GM12878 (cell line): ENCODE measurements around the gene GGA2. TPM values are rescaled to one million over a fixed set of nuclear protein-coding genes. Genes with fewer than 3 reads are reported as not detected.

Source experiments
- ATF7 ChIP-seq: fragments of 450-650 bp; IDR thresholded peaks from 2 replicates; pipeline ENCODE4 v1.6.1; 2016; ENCODE audit warnings: low read depth, mild to moderate bottlenecking
- CBX3 ChIP-seq: fragments of 200-600 bp; sonication (generic); IDR thresholded peaks from 2 replicates; pipeline ENCODE4 v1.6.1; 2016; ENCODE audit warnings: low read depth, borderline replicate concordance
- FOXM1 ChIP-seq: IDR thresholded peaks from 2 replicates; pipeline ENCODE4 v1.6.1; 2012; ENCODE audit warnings: low read depth, mild to moderate bottlenecking, inconsistent platforms, low read length, moderate library complexity
- GATAD2B ChIP-seq: fragments of 450-650 bp; conservative IDR thresholded peaks from 2 replicates; pipeline ENCODE4 v1.6.1; 2017; ENCODE audit warnings: low read depth, mild to moderate bottlenecking, moderate library complexity
- NFYA ChIP-seq: IDR thresholded peaks from 2 replicates; pipeline ENCODE4 v1.6.1; 2011; ENCODE audit warnings: low read depth, mild to moderate bottlenecking, low read length, improper control_type of control experiment, borderline replicate concordance
- NR2C1 ChIP-seq: fragments of 450-650 bp; IDR thresholded peaks from 2 replicates; pipeline ENCODE4 v1.6.1; 2017; ENCODE audit warnings: antibody characterized with exemption, mild to moderate bottlenecking, moderate library complexity
- PAX5 ChIP-seq: IDR thresholded peaks from 2 replicates; pipeline ENCODE4 v1.6.1; 2011; ENCODE audit warnings: low read depth, low read length, borderline replicate concordance
- PAX8 ChIP-seq: fragments of 450-650 bp; IDR thresholded peaks from 2 replicates; pipeline ENCODE4 v1.6.1; 2017; ENCODE audit warnings: mild to moderate bottlenecking, moderate library complexity
- POLR2A ChIP-seq: IDR thresholded peaks from 2 replicates; pipeline ENCODE4 v1.6.1; 2011; ENCODE audit warnings: low read depth, mild to moderate bottlenecking, low read length
- RAD21 ChIP-seq: IDR thresholded peaks from 2 replicates; pipeline ENCODE4 v1.6.1; 2011; ENCODE audit warnings: mild to moderate bottlenecking, low read depth, low read length, moderate library complexity; ENCODE audit not compliant: insufficient read depth
- RAD51 ChIP-seq: fragments of 450-650 bp; IDR thresholded peaks from 2 replicates; pipeline ENCODE4 v1.6.1; 2016; ENCODE audit warnings: moderate library complexity, mild to moderate bottlenecking, inconsistent platforms
- SMC3 ChIP-seq: IDR thresholded peaks from 2 replicates; pipeline ENCODE4 v1.6.1; 2011; ENCODE audit warnings: low read length, improper control_type of control experiment, borderline replicate concordance
- SRF ChIP-seq, 2 experiments: IDR thresholded peaks; 2 replicates each; pipeline ENCODE4 v1.6.1; 2011; ENCODE audit warnings: low read depth in 2 of 2, low read length in 2 of 2, mild to moderate bottlenecking in 1 of 2, moderate library complexity in 1 of 2
- YY1 ChIP-seq: IDR thresholded peaks from 2 replicates; pipeline ENCODE4 v1.6.1; 2011; ENCODE audit warnings: low read depth, mild to moderate bottlenecking, low read length
- ZBED1 ChIP-seq: IDR thresholded peaks from 2 replicates; pipeline ENCODE4 v1.6.1; 2016; ENCODE audit warnings: borderline replicate concordance
- ZNF274 ChIP-seq: IDR thresholded peaks from one replicate; pipeline ENCODE4 v1.8.0; 2011; ENCODE audit not compliant: insufficient read length, insufficient read depth
- ZZZ3 ChIP-seq: IDR thresholded peaks from 2 replicates; pipeline ENCODE4 v1.6.1; 2011; ENCODE audit warnings: low read depth; ENCODE audit not compliant: control insufficient read depth, insufficient read length
- polyA plus RNA-seq, 11 experiments: library from polyadenylated mRNA; depleted of rRNA in 4 of 11; unstranded in 6 of 11; stranded (reverse) in 5 of 11; fragments of >200 nt; fragmentation: Nextera tagmentation in 4 of 11; fragmentation: Illumina TruSeq in 1 of 11; extraction: Ambion mirVana in 4 of 11; extraction: Trizol in 1 of 11; gene quantifications; 1 replicate in 1 of 11; 2 replicates in 10 of 11; pipeline versions ENCODE4 v1.2.1 to v1.2.3, GENCODE V29; 2011 to 2016; ENCODE audit warnings: inconsistent platforms in 2 of 11, missing spikeins in 2 of 11, low read depth in 1 of 11
- total RNA-seq, 4 experiments: library from RNA; depleted of rRNA in 3 of 4; stranded (reverse); fragments of >200 nt in 3 of 4; fragmentation: Illumina TruSeq in 1 of 4; extraction: Trizol in 1 of 4; gene quantifications; 2 replicates each; pipeline versions ENCODE4 v1.2.1 to v1.2.3, GENCODE V29; 2013 to 2021
- TF ChIP-seq, protein P1 (sequence below): fragments of 450-650 bp; IDR thresholded peaks from 2 replicates; pipeline ENCODE4 v1.6.1; 2018; ENCODE audit warnings: borderline replicate concordance, mild to moderate bottlenecking; ENCODE audit not compliant: partially characterized antibody
- TF ChIP-seq, protein P2 (sequence below): fragments of 150-350 bp; IDR thresholded peaks from 2 replicates; pipeline ENCODE4 v1.6.1; 2014; ENCODE audit warnings: mild to moderate bottlenecking, low read depth, low read length
- TF ChIP-seq, protein P3 (sequence below): fragments of 450-650 bp; conservative IDR thresholded peaks from 2 replicates; pipeline ENCODE4 v1.6.1; 2017; ENCODE audit warnings: mild to moderate bottlenecking, moderate library complexity
- TF ChIP-seq, protein P4 (sequence below): fragments of 450-650 bp; IDR thresholded peaks from 2 replicates; pipeline ENCODE4 v1.6.1; 2018; ENCODE audit warnings: mild to moderate bottlenecking, low read depth, moderate library complexity; ENCODE audit not compliant: partially characterized antibody

Gene GGA2
- total and polyA plus RNA-seq, 10 of the 15 experiments (the other 5 are each of a cell fraction or from before 2014, with no cell fraction given): 14.1 to 153 (median 86.6) TPM

DNA sequence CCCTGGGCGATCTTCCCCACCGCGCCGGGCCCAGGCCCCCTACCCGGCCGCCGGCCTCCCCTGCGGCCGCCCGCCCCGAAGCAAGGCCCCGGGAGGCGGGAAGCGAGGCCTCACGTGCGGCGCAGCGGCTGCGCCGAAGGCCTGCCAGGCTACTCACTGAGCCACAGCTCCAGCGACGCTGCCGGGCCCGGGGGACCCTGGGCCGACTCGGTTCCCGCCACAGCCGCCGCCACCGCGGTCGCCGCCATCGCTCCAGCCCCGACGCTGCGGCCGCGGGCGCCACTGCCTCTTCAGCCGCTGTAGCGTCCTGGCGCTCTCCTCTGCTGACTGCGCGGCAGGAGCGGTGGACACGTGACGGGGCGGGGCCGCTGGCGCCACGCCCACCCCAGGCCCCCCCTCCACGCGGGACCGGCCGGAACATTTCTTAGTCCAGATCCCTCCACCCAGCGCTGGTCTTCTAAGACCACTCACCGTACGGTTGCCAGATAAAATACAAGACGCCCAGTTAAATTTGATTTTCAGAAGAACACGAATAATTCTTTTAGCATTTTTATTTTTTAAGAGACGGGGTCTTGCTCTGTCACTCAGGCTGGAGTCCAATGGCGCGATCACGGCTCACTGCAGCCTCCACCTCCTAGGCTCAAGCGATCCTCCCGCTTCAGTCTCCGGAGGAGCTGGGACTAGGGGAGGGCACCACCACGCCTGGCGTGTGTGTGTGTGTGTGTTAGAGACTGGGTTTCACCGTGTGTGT is at the start of gene GGA2 (continued):
- TF ChIP-seq, protein P1, sequence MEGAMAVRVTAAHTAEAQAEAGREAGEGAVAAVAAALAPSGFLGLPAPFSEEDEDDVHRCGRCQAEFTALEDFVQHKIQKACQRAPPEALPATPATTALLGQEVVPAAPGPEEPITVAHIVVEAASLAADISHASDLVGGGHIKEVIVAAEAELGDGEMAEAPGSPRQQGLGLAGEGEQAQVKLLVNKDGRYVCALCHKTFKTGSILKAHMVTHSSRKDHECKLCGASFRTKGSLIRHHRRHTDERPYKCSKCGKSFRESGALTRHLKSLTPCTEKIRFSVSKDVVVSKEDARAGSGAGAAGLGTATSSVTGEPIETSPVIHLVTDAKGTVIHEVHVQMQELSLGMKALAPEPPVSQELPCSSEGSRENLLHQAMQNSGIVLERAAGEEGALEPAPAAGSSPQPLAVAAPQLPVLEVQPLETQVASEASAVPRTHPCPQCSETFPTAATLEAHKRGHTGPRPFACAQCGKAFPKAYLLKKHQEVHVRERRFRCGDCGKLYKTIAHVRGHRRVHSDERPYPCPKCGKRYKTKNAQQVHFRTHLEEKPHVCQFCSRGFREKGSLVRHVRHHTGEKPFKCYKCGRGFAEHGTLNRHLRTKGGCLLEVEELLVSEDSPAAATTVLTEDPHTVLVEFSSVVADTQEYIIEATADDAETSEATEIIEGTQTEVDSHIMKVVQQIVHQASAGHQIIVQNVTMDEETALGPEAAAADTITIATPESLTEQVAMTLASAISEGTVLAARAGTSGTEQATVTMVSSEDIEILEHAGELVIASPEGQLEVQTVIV: no peak
- TF ChIP-seq SMC3 (no peak), RAD51 (peak; percentile 80), PAX5 (peak; percentile 52; the same call in 1 of the 2 replicates), SRF (IDR thresholded peaks at IDR 0.05; ENCODE audit: low read depth in 2 of 2, low read length in 2 of 2) (no peak), ZNF274 (no peak), ZZZ3 (no peak), YY1 (peak; percentile 91), ATF7 (no peak), NR2C1 (no peak), CBX3 (no peak), NFYA (no peak), FOXM1 (no peak), RAD21 (no peak), ZBED1 (no peak), PAX8 (no peak), GATAD2B (peak; percentile 92), POLR2A (peak; percentile 95)
- TF ChIP-seq, protein P2, sequence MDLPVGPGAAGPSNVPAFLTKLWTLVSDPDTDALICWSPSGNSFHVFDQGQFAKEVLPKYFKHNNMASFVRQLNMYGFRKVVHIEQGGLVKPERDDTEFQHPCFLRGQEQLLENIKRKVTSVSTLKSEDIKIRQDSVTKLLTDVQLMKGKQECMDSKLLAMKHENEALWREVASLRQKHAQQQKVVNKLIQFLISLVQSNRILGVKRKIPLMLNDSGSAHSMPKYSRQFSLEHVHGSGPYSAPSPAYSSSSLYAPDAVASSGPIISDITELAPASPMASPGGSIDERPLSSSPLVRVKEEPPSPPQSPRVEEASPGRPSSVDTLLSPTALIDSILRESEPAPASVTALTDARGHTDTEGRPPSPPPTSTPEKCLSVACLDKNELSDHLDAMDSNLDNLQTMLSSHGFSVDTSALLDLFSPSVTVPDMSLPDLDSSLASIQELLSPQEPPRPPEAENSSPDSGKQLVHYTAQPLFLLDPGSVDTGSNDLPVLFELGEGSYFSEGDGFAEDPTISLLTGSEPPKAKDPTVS: no peak
- TF ChIP-seq, protein P3, sequence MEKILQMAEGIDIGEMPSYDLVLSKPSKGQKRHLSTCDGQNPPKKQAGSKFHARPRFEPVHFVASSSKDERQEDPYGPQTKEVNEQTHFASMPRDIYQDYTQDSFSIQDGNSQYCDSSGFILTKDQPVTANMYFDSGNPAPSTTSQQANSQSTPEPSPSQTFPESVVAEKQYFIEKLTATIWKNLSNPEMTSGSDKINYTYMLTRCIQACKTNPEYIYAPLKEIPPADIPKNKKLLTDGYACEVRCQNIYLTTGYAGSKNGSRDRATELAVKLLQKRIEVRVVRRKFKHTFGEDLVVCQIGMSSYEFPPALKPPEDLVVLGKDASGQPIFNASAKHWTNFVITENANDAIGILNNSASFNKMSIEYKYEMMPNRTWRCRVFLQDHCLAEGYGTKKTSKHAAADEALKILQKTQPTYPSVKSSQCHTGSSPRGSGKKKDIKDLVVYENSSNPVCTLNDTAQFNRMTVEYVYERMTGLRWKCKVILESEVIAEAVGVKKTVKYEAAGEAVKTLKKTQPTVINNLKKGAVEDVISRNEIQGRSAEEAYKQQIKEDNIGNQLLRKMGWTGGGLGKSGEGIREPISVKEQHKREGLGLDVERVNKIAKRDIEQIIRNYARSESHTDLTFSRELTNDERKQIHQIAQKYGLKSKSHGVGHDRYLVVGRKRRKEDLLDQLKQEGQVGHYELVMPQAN: peak; percentile 94
- TF ChIP-seq, protein P4, sequence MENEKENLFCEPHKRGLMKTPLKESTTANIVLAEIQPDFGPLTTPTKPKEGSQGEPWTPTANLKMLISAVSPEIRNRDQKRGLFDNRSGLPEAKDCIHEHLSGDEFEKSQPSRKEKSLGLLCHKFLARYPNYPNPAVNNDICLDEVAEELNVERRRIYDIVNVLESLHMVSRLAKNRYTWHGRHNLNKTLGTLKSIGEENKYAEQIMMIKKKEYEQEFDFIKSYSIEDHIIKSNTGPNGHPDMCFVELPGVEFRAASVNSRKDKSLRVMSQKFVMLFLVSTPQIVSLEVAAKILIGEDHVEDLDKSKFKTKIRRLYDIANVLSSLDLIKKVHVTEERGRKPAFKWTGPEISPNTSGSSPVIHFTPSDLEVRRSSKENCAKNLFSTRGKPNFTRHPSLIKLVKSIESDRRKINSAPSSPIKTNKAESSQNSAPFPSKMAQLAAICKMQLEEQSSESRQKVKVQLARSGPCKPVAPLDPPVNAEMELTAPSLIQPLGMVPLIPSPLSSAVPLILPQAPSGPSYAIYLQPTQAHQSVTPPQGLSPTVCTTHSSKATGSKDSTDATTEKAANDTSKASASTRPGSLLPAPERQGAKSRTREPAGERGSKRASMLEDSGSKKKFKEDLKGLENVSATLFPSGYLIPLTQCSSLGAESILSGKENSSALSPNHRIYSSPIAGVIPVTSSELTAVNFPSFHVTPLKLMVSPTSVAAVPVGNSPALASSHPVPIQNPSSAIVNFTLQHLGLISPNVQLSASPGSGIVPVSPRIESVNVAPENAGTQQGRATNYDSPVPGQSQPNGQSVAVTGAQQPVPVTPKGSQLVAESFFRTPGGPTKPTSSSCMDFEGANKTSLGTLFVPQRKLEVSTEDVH: no peak
